SK-N-SH treated with all-trans-retinoic acid at 6 μM for 48 hours (cell line): ENCODE measurements around the gene KIF17.

Source experiments
- ATAC-seq: fragments of 200-7000 bp; cut with Tn5 transposase; 3 replicates; pipeline ENCODE4 v1.9.1; 2020; ENCODE audit warnings: mild to moderate bottlenecking, moderate library complexity
- ARNTL ChIP-seq: fragments of 450-650 bp; formaldehyde crosslinking; IDR thresholded peaks from 2 replicates; pipeline ENCODE4 v1.5.0; 2020; ENCODE audit warnings: low read depth, mild to moderate bottlenecking, moderate library complexity, borderline replicate concordance
- CSDC2 ChIP-seq: fragments of 250-450 bp; sonication (Bioruptor Pico); IDR thresholded peaks from 2 replicates; pipeline ENCODE4 v1.5.0; 2020; ENCODE audit warnings: mild to moderate bottlenecking, moderate library complexity
- CSRNP3 ChIP-seq: fragments of 250-450 bp; sonication (Bioruptor Pico); IDR thresholded peaks from 2 replicates; pipeline ENCODE4 v1.5.1; 2021; ENCODE audit warnings: mild to moderate bottlenecking, moderate library complexity
- ESRRG ChIP-seq: fragments of 250-450 bp; sonication (Bioruptor Pico); IDR thresholded peaks from 2 replicates; pipeline ENCODE4 v1.6.1; 2021; ENCODE audit warnings: mild to moderate bottlenecking
- ISL1 ChIP-seq: fragments of 250-450 bp; sonication (Bioruptor Pico); IDR thresholded peaks from 2 replicates; pipeline ENCODE4 v2.1.2; 2022; ENCODE audit warnings: mild to moderate bottlenecking, moderate library complexity
- OSR1 ChIP-seq: fragments of 250-450 bp; sonication (Bioruptor Pico); IDR thresholded peaks from 2 replicates; pipeline ENCODE4 v1.8.0; 2022; ENCODE audit warnings: moderate library complexity, mild to moderate bottlenecking, inconsistent platforms
- PATZ1 ChIP-seq: fragments of 250-450 bp; sonication (Bioruptor Pico); IDR thresholded peaks from 2 replicates; pipeline ENCODE4 v1.8.0; 2020; ENCODE audit warnings: mild to moderate bottlenecking, moderate library complexity, borderline replicate concordance
- PPARA ChIP-seq: fragments of 250-450 bp; sonication (Bioruptor Pico); IDR thresholded peaks from 2 replicates; pipeline ENCODE4 v1.5.0; 2020; ENCODE audit warnings: mild to moderate bottlenecking, borderline replicate concordance
- RARB ChIP-seq: fragments of 250-450 bp; sonication (Bioruptor Pico); IDR thresholded peaks from 2 replicates; pipeline ENCODE4 v1.8.0; 2021; ENCODE audit warnings: mild to moderate bottlenecking, moderate library complexity
- TCF4 ChIP-seq: fragments of 250-450 bp; sonication (Bioruptor Pico); IDR thresholded peaks from 2 replicates; pipeline ENCODE4 v1.8.0; 2021; ENCODE audit warnings: mild to moderate bottlenecking, moderate library complexity, borderline replicate concordance
- TOX ChIP-seq: fragments of 250-450 bp; sonication (Bioruptor Pico); IDR thresholded peaks from 2 replicates; pipeline ENCODE4 v1.8.0; 2021; ENCODE audit warnings: mild to moderate bottlenecking, moderate library complexity, borderline replicate concordance
- TSHZ2 ChIP-seq: fragments of 250-450 bp; sonication (Bioruptor Pico); IDR thresholded peaks from 2 replicates; pipeline ENCODE4 v1.5.0; 2020; ENCODE audit warnings: mild to moderate bottlenecking, moderate library complexity
- ZC3H10 ChIP-seq: fragments of 250-450 bp; sonication (Bioruptor Pico); IDR thresholded peaks from 2 replicates; pipeline ENCODE4 v1.5.1; 2021; ENCODE audit warnings: mild to moderate bottlenecking, moderate library complexity
- ZFP30 ChIP-seq: fragments of 450-650 bp; formaldehyde crosslinking; IDR thresholded peaks from 2 replicates; pipeline ENCODE4 v1.5.0; 2022; ENCODE audit warnings: mild to moderate bottlenecking, moderate library complexity
- ZNF565 ChIP-seq: fragments of 450-650 bp; formaldehyde crosslinking; conservative IDR thresholded peaks from 2 replicates; pipeline ENCODE4 v1.5.0; 2020; ENCODE audit warnings: low read depth, mild to moderate bottlenecking, moderate library complexity
- ZNF70 ChIP-seq: fragments of 450-650 bp; formaldehyde crosslinking; IDR thresholded peaks from 2 replicates; pipeline ENCODE4 v1.5.0; 2020; ENCODE audit warnings: mild to moderate bottlenecking, moderate library complexity
- ZNF8 ChIP-seq: fragments of 450-650 bp; formaldehyde crosslinking; IDR thresholded peaks from 2 replicates; pipeline ENCODE4 v1.5.0; 2020; ENCODE audit warnings: mild to moderate bottlenecking, moderate library complexity

The KIF17 gene

GRCh38 chr1:20708891-20709290, 8.9 kb downstream of the KIF17 start:
- ATAC-seq, result no peak
- no peak for TF ChIP-seq ZNF70
- no peak for TF ChIP-seq ESRRG (CRISPR knock-in tag)
- TF ChIP-seq PATZ1 (CRISPR knock-in tag), result no peak
- TF ChIP-seq ZFP30, result no peak
- no peak for TF ChIP-seq TSHZ2
- no peak for TF ChIP-seq CSDC2 (CRISPR knock-in tag)
- no peak for TF ChIP-seq CSRNP3 (CRISPR knock-in tag)

- ATAC-seq, result no peak
These were observed 9.8 kb downstream of the KIF17 start for GRCh38 chr1:20708057-20708456.

GRCh38 chr1:20706841-20707240, 11.0 kb downstream of the KIF17 start:
- ATAC-seq, result no peak
- TF ChIP-seq TSHZ2 (no peak), PPARA (CRISPR knock-in tag) (no peak), RARB (CRISPR knock-in tag) (no peak), ESRRG (CRISPR knock-in tag) (no peak), ARNTL (CRISPR knock-in tag) (no peak), ZNF8 (CRISPR knock-in tag) (no peak), TCF4 (no peak)

More at GRCh38 chr1:20708057-20708456, 9.8 kb downstream of the KIF17 start:
- TF ChIP-seq TOX (no peak), TSHZ2 (no peak), CSRNP3 (CRISPR knock-in tag) (no peak)

- no peak for ATAC-seq
- TF ChIP-seq ESRRG (CRISPR knock-in tag) (no peak), OSR1 (no peak), ZNF565 (CRISPR knock-in tag) (no peak), CSDC2 (CRISPR knock-in tag) (no peak), ZC3H10 (CRISPR knock-in tag) (no peak), ZNF8 (CRISPR knock-in tag) (no peak), TSHZ2 (no peak), TCF4 (no peak), ISL1 (CRISPR knock-in tag) (no peak)
These were observed 12.5 kb downstream of the KIF17 start for GRCh38 chr1:20705203-20705755.
